H1 (cell line): Measurements from ENCODE around the gene FRA10AC1. TPM values are rescaled to one million over a fixed set of nuclear protein-coding genes. Genes with fewer than 3 reads are reported as not detected.

Experiments used
- CTCF ChIA-PET: fragments of 300-600 bp; sonication (Branson Sonifier 250); formaldehyde crosslinking; loops from one replicate; lab custom pipeline; 2021; ENCODE audit not compliant: partially characterized antibody; lab: Charles Lee
- POLR2A ChIA-PET: fragments of 300-600 bp; sonication (Branson Sonifier 250); formaldehyde crosslinking; loops from one replicate; lab custom pipeline; 2021; ENCODE audit warnings: inconsistent platforms; ENCODE audit not compliant: partially characterized antibody; lab: Charles Lee
- DNase-seq, 2 experiments: peaks; one replicate each; pipeline versions ENCODE4 v3.0.0 to v3.0.0-alpha.2; 2010 to 2022; ENCODE audit warnings: low spot score in 2 of 2, low read depth in 1 of 2, mixed read lengths in 1 of 2
- FAIRE-seq: peaks from 2 replicates; lab custom pipeline; 2011; peaks lifted over from hg19 to GRCh38; lab: Jason Lieb, UNC
- H2AFZ ChIP-seq: 2 replicates; pipeline ENCODE4 v1.8.1; 2012; ENCODE audit warnings: low read length, inconsistent platforms
- H2AK5ac ChIP-seq: 2 replicates; pipeline ENCODE4 v1.6.1; 2013; ENCODE audit warnings: low read depth, low read length
- H2BK120ac ChIP-seq: replicated peaks from 2 replicates; pipeline ENCODE3; 2013; ENCODE audit warnings: low read depth, low read length, inconsistent platforms
- H2BK12ac ChIP-seq: 2 replicates; pipeline ENCODE4 v1.6.1; 2013; ENCODE audit warnings: low read depth, low read length
- H2BK15ac ChIP-seq: 2 replicates; pipeline ENCODE4 v1.6.1; 2013; ENCODE audit warnings: low read length
- H2BK20ac ChIP-seq: 2 replicates; pipeline ENCODE4 v1.6.1; 2013; ENCODE audit warnings: low read length
- H2BK5ac ChIP-seq: 2 replicates; pipeline ENCODE4 v1.6.1; 2013; ENCODE audit warnings: low read depth, low read length
- H3K14ac ChIP-seq: 2 replicates; pipeline ENCODE4 v1.6.1; 2013; ENCODE audit warnings: inconsistent platforms; ENCODE audit not compliant: insufficient read length
- H3K18ac ChIP-seq: 2 replicates; pipeline ENCODE4 v1.6.1; 2013; ENCODE audit warnings: low read length; ENCODE audit errors: extremely low read depth
- H3K23ac ChIP-seq: 2 replicates; pipeline ENCODE4 v1.6.1; 2013; ENCODE audit warnings: inconsistent platforms; ENCODE audit not compliant: insufficient read length
- H3K23me2 ChIP-seq: 2 replicates; pipeline ENCODE4 v1.6.1; 2013; ENCODE audit warnings: low read depth, low read length
- H3K27ac ChIP-seq: 2 replicates; pipeline ENCODE4 v1.6.1; 2011; ENCODE audit warnings: low read depth, low read length, inconsistent platforms
- H3K27me3 ChIP-seq, 4 experiments: replicated peaks in 1 of 4; 1 replicate in 1 of 4; 2 replicates in 3 of 4; pipeline versions ENCODE4 v1.6.1 to v1.8.1; 2011 to 2013; ENCODE audit warnings: low read length in 3 of 4, mild to moderate bottlenecking in 3 of 4, inconsistent platforms in 2 of 4, mixed read lengths in 2 of 4, moderate library complexity in 1 of 4; ENCODE audit not compliant: control insufficient read depth in 3 of 4, insufficient read depth in 3 of 4; ENCODE audit errors: extremely low read depth in 1 of 4
- H3K36me3 ChIP-seq, 4 experiments: 2 replicates each; pipeline versions ENCODE4 v1.6.1 to v1.8.1; 2011 to 2013; ENCODE audit warnings: mild to moderate bottlenecking in 4 of 4, low read length in 3 of 4, moderate library complexity in 2 of 4, control low read depth in 1 of 4, inconsistent platforms in 1 of 4; ENCODE audit not compliant: insufficient read depth in 4 of 4, control insufficient read depth in 2 of 4
- H3K4ac ChIP-seq: replicated peaks from 2 replicates; pipeline ENCODE3; 2013; ENCODE audit warnings: low read length, low read depth, mixed read lengths, inconsistent platforms; ENCODE audit not compliant: insufficient read length
- H3K4me1 ChIP-seq, 4 experiments: replicated peaks in 1 of 4; 1 replicate in 1 of 4; 2 replicates in 3 of 4; pipeline versions ENCODE4 v1.6.1 to v1.8.1; 2011 to 2013; ENCODE audit warnings: low read length in 3 of 4, inconsistent platforms in 2 of 4, mixed read lengths in 1 of 4; ENCODE audit not compliant: insufficient read depth in 4 of 4, control insufficient read depth in 3 of 4
- H3K4me2 ChIP-seq, 2 experiments: 2 replicates each; pipeline versions ENCODE4 v1.6.1 to v1.8.1; 2011 to 2013; ENCODE audit warnings: low read depth in 2 of 2, low read length in 2 of 2, control low read depth in 1 of 2, inconsistent platforms in 1 of 2, mild to moderate bottlenecking in 1 of 2; ENCODE audit not compliant: insufficient read depth in 1 of 2
- H3K4me3 ChIP-seq, 4 experiments: fragments of 200-600, 300-600 bp in 1 of 4; sonication (generic), shearing (Covaris generic), sonication (Bioruptor Twin) in 1 of 4; 2 replicates each; pipeline versions ENCODE4 v1.5.1 to v1.8.1; 2011 to 2016; ENCODE audit warnings: low read length in 4 of 4, low read depth in 3 of 4, control low read depth in 2 of 4, inconsistent platforms in 2 of 4, mild to moderate bottlenecking in 2 of 4, mixed read lengths in 1 of 4, moderate library complexity in 1 of 4; ENCODE audit not compliant: insufficient read depth in 2 of 4; ENCODE audit errors: extremely low read depth in 1 of 4
- H3K56ac ChIP-seq: replicated peaks from 2 replicates; pipeline ENCODE3; 2013; ENCODE audit warnings: low read depth, mild to moderate bottlenecking, mixed read lengths, low read length, inconsistent platforms; ENCODE audit not compliant: insufficient read length
- H3K79me1 ChIP-seq: 2 replicates; pipeline ENCODE4 v1.6.1; 2013; ENCODE audit warnings: low read depth, low read length, control low read depth
- H3K79me2 ChIP-seq, 2 experiments: 2 replicates each; pipeline versions ENCODE4 v1.6.1 to v1.8.1; 2012 to 2013; ENCODE audit warnings: low read length in 2 of 2, mild to moderate bottlenecking in 2 of 2, inconsistent platforms in 1 of 2; ENCODE audit not compliant: insufficient read depth in 2 of 2, control insufficient read depth in 1 of 2
- H3K9ac ChIP-seq, 4 experiments: replicated peaks in 1 of 4; 1 replicate in 1 of 4; 2 replicates in 3 of 4; pipeline versions ENCODE4 v1.6.1 to v1.8.1; 2011 to 2013; ENCODE audit warnings: low read depth in 3 of 4, low read length in 3 of 4, control low read depth in 2 of 4, mild to moderate bottlenecking in 2 of 4, moderate library complexity in 2 of 4, inconsistent platforms in 1 of 4; ENCODE audit errors: extremely low read depth in 1 of 4
- H3K9me3 ChIP-seq, 2 experiments: 2 replicates each; pipeline versions ENCODE4 v1.6.1 to v1.8.1; 2012 to 2013; ENCODE audit warnings: mild to moderate bottlenecking in 2 of 2, moderate library complexity in 2 of 2, control low read depth in 1 of 2, inconsistent platforms in 1 of 2, low read depth in 1 of 2, low read length in 1 of 2, mixed read lengths in 1 of 2; ENCODE audit not compliant: insufficient read depth in 2 of 2
- H4K20me1 ChIP-seq, 2 experiments: replicated peaks in 1 of 2; 2 replicates each; pipeline versions ENCODE3 to v1.8.1; 2011 to 2013; ENCODE audit warnings: inconsistent platforms in 2 of 2, low read length in 2 of 2, mild to moderate bottlenecking in 1 of 2; ENCODE audit not compliant: insufficient read depth in 2 of 2, control insufficient read depth in 1 of 2
- H4K5ac ChIP-seq: 2 replicates; pipeline ENCODE4 v1.6.1; 2013; ENCODE audit warnings: low read length, low read depth, mixed read lengths, inconsistent platforms; ENCODE audit not compliant: insufficient read length
- H4K8ac ChIP-seq: 2 replicates; pipeline ENCODE4 v1.8.0; 2013; ENCODE audit warnings: mild to moderate bottlenecking, moderate library complexity, low read length, inconsistent platforms; ENCODE audit not compliant: insufficient read depth; ENCODE audit errors: extremely low read depth
- H4K91ac ChIP-seq: replicated peaks from 2 replicates; pipeline ENCODE3; 2013; ENCODE audit warnings: low read length, mixed read lengths, inconsistent platforms; ENCODE audit not compliant: insufficient read length
- BCL11A ChIP-seq, 2 experiments: IDR thresholded peaks; one replicate each; pipeline ENCODE4 v1.6.1; 2011; ENCODE audit warnings: low read depth in 2 of 2, low read length in 2 of 2, mild to moderate bottlenecking in 2 of 2
- BRCA1 ChIP-seq: IDR thresholded peaks from 2 replicates; pipeline ENCODE4 v1.6.1; 2012; ENCODE audit warnings: low read depth, low read length, improper control_type of control experiment
- CHD2 ChIP-seq: IDR thresholded peaks from 2 replicates; pipeline ENCODE4 v1.6.1; 2012; ENCODE audit warnings: low read length, improper control_type of control experiment
- CTBP2 ChIP-seq: IDR thresholded peaks from 2 replicates; pipeline ENCODE4 v1.7.0; 2011; ENCODE audit warnings: borderline replicate concordance, mild to moderate bottlenecking, moderate library complexity, mixed read lengths, low read length; ENCODE audit not compliant: insufficient read depth, insufficient read length
- JUN ChIP-seq: IDR thresholded peaks from 2 replicates; pipeline ENCODE4 v1.6.1; 2011; ENCODE audit warnings: low read depth, mild to moderate bottlenecking, improper control_type of control experiment, low read length
- KDM4A ChIP-seq: IDR thresholded peaks from one replicate; pipeline ENCODE4 v1.7.1; 2012; ENCODE audit warnings: low read depth, mild to moderate bottlenecking, moderate library complexity, low read length, inconsistent platforms; ENCODE audit not compliant: severe bottlenecking
- PHF8 ChIP-seq: fragments of 200-600 bp; sonication (generic); conservative IDR thresholded peaks from 2 replicates; pipeline ENCODE4 v1.7.1; 2012; ENCODE audit warnings: low read depth, mild to moderate bottlenecking, inconsistent platforms, low read length, moderate library complexity
- TAF7 ChIP-seq: optimal IDR thresholded peaks from 2 replicates; pipeline ENCODE3; 2011; ENCODE audit warnings: low read depth, mild to moderate bottlenecking, inconsistent platforms, low read length, moderate library complexity, borderline replicate concordance
- TBP ChIP-seq: IDR thresholded peaks from 2 replicates; pipeline ENCODE4 v1.6.1; 2011; ENCODE audit warnings: low read depth, low read length, improper control_type of control experiment
- YY1 ChIP-seq: IDR thresholded peaks from 2 replicates; pipeline ENCODE4 v1.6.1; 2011; ENCODE audit warnings: low read depth, mild to moderate bottlenecking, low read length
- ZNF274 ChIP-seq: IDR thresholded peaks from 2 replicates; pipeline ENCODE4 v1.7.0; 2012; ENCODE audit warnings: low read length, borderline replicate concordance; ENCODE audit errors: extremely low read depth
- WGBS, 2 experiments: shearing (Covaris generic) in 1 of 2; methylation state at CpG; one replicate each; pipeline versions ENCODE4 v1.1.6 to v1.1.7; 2013 to 2015; ENCODE audit warnings: low lambda C conversion rate in 2 of 2, mixed read lengths in 2 of 2, inconsistent platforms in 1 of 2, low coverage in 1 of 2, missing lambda C conversion rate in 1 of 2; ENCODE audit not compliant: insufficient replicate concordance in 2 of 2, insufficient coverage in 1 of 2, insufficient read length in 1 of 2; ENCODE audit errors: extremely low coverage in 1 of 2, missing lambda C conversion rate in 1 of 2; 5-methylcytosine and 5-hydroxymethylcytosine counted together
- polyA plus RNA-seq, 7 experiments: library from polyadenylated mRNA; depleted of rRNA in 3 of 7; stranded (reverse) in 5 of 7; unstranded in 2 of 7; fragments of >200 nt in 5 of 7; fragments of 200-250 nt in 2 of 7; gene quantifications; 1 replicate in 5 of 7; 2 replicates in 1 of 7; 4 replicates in 1 of 7; pipeline versions ENCODE4 v1.2.1 to v1.2.3, GENCODE V29; 2011 to 2013; ENCODE audit warnings: missing spikeins in 2 of 7, mixed read lengths in 2 of 7
- total RNA-seq: library from RNA; stranded (reverse); fragmentation: NEBNext Ultra II Directional; extraction: Animal tissue kit (Norgen Biotek cat#: 25700); gene quantifications from 2 replicates; pipeline ENCODE4 v1.2.1, GENCODE V29; 2021

FRA10AC1 gene
- total and polyA plus RNA-seq, 2 of the 8 experiments (the other 6 are each of a cell fraction or from before 2014, with no cell fraction given) = 4.4 to 13.5 TPM

DNA sequence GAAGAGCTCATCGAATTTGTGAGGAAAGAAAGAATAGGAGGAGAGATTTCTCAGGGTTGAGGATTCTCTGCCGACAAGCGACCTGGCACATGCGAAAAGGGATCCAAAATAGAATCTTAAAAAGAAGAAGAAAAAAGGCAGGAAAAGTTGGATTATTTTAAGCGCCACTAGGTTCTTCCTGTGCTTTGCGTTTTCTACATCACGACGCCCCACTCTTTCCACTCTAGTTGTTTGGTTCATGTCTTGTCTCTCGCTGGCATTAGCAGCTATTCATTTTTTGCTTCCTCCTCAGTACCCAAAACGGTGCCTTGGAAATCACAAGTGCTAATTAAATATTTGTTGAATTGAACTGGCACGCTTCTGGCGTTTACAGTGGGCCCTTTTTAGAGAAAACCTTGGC, 674 bp upstream of the FRA10AC1 start:
- no peak overlapping the region for H4K8ac ChIP-seq
- H3K14ac ChIP-seq = no peak overlapping the region
- H3K23ac ChIP-seq = no peak overlapping the region
- H3K4me3 ChIP-seq = peak overlapping the region; percentile 55 to 85 (median 66)
- 16% methylated on average over 12 of the region's 12 CpGs; no CpG with 5 or more reads in 1 of the 2 experiments for WGBS, 2 experiments
- no peak overlapping the region for H3K4ac ChIP-seq
- no peak for TF ChIP-seq KDM4A
- no peak for TF ChIP-seq TAF7
- no peak for TF ChIP-seq YY1
- no peak for TF ChIP-seq JUN
- TF ChIP-seq TBP = no peak
- no peak; the same call in 1 of the 2 replicates for TF ChIP-seq PHF8
- no peak for TF ChIP-seq BRCA1
- no peak for TF ChIP-seq CTBP2
- TF ChIP-seq BCL11A (IDR thresholded peaks at IDR 0.05; ENCODE audit: low read depth in 2 of 2, low read length in 2 of 2) = no peak
- no peak for TF ChIP-seq ZNF274
- no peak for TF ChIP-seq CHD2
- CTCF ChIA-PET = interaction anchor here (0.7 to 3.1 kb wide), 11 partner anchors 9 to 218 kb away, joined by 3 to 15 read pairs (median 4); no protein-coding TSS in a partner anchor
- peak overlapping the region; percentile 55 for H4K5ac ChIP-seq
- H2BK20ac ChIP-seq = no peak overlapping the region
- H2BK120ac ChIP-seq = no peak overlapping the region
- H3K79me1 ChIP-seq = no peaks in the 10 kb centered on the region
- no peaks in the 10 kb centered on the region for H4K20me1 ChIP-seq
- peak overlapping the region; percentile 99 for H2AFZ ChIP-seq
- H3K18ac ChIP-seq = peak overlapping the region; percentile 89; the same call in 1 of the 2 replicates
- no peak overlapping the region for H4K91ac ChIP-seq
- no peaks in the 10 kb centered on the region for H3K27me3 ChIP-seq
- no peak for DNase-seq
- no peak for FAIRE-seq
- no peak overlapping the region for H2BK12ac ChIP-seq
- peaks cover 0 to 3% (median 1%) of the 10 kb centered on the region in 4 experiments; a peak in 1 of 7 replicates for H3K4me1 ChIP-seq
- H3K9me3 ChIP-seq = no peaks in the 10 kb centered on the region
- H2BK15ac ChIP-seq = no peak overlapping the region
- peaks cover 0 to 3% of the 10 kb centered on the region in 2 experiments; a peak in 2 of 4 replicates for H3K79me2 ChIP-seq
- peak overlapping the region; percentile 26; the same call in 1 of the 2 replicates for H2BK5ac ChIP-seq
- H3K9ac ChIP-seq = peak overlapping the region; percentile 54 to 79 (median 62)
- peaks cover 8% of the 10 kb centered on the region; the same call in 1 of the 2 replicates for H3K23me2 ChIP-seq
- POLR2A ChIA-PET = interaction anchor here (0.7 to 1.8 kb wide), 6 partner anchors 12 to 135 kb away, joined by 3 to 6 read pairs (median 4); no protein-coding TSS in a partner anchor
- H3K27ac ChIP-seq = 0 out of 2 replicates have a peak overlapping the region, but pooled peaks have one; percentile 23
- no peak overlapping the region for H2AK5ac ChIP-seq
- H3K4me2 ChIP-seq = peak overlapping the region; percentile 76 to 85
- H3K36me3 ChIP-seq = peaks cover 0 to 16% (median 9%) of the 10 kb centered on the region in 4 experiments; a peak in 5 of 8 replicates
- H3K56ac ChIP-seq = no peak overlapping the region
